GM12878 (cell line): Measurements from ENCODE around the gene CCDC106. TPM values are rescaled to one million over a fixed set of nuclear protein-coding genes. Genes with fewer than 3 reads are reported as not detected.

Experiments used
- ATAC-seq: fragments of 200-7000 bp; cut with Tn5 transposase; 3 replicates; pipeline ENCODE4 v1.9.1; 2020; ENCODE audit warnings: mild to moderate bottlenecking, moderate library complexity
- BruUV-seq: library from RNA; stranded (reverse); fragments of 400-500 nt; replicated peaks from 2 replicates; lab custom pipeline; 2021; lab: Mats Ljungman, UMichigan
- CTCF ChIA-PET: fragments of 300-600 bp; sonication (Branson Sonifier 250); formaldehyde crosslinking; extraction: SDS; loops from one replicate; lab custom pipeline; 2021; ENCODE audit warnings: inconsistent platforms; lab: Yijun Ruan, JAX
- POLR2A ChIA-PET: fragments of 350-600 bp; formaldehyde crosslinking; extraction: SDS; loops from one replicate; lab custom pipeline; 2021; ENCODE audit warnings: inconsistent platforms; lab: Charles Lee
- RAD21 ChIA-PET: fragments of 300-600 bp; sonication (Branson Sonifier 250); formaldehyde crosslinking; loops from one replicate; lab custom pipeline; 2023; ENCODE audit warnings: antibody characterized with exemption; ENCODE audit not compliant: unreplicated experiment; lab: Charles Lee
- SMC1A ChIA-PET: fragments of 300-600 bp; sonication (Branson Sonifier 250); formaldehyde crosslinking; loops from one replicate; lab custom pipeline; 2023; ENCODE audit not compliant: unreplicated experiment, uncharacterized antibody; lab: Charles Lee
- DNase-seq: peaks from one replicate; pipeline ENCODE4 v3.0.0-alpha.2; 2011; ENCODE audit warnings: low read depth, low spot score
- FAIRE-seq: peaks from 3 replicates; lab custom pipeline; 2011; peaks lifted over from hg19 to GRCh38; lab: Jason Lieb, UNC
- H2AFZ ChIP-seq: 2 replicates; pipeline ENCODE4 v1.6.0; 2011; ENCODE audit warnings: low read depth, low read length, control low read depth; ENCODE audit not compliant: control insufficient read depth
- H3K27ac ChIP-seq: 2 replicates; pipeline ENCODE4 v1.5.1; 2011; ENCODE audit warnings: control low read depth; ENCODE audit not compliant: control insufficient read depth, insufficient read depth
- H3K27me3 ChIP-seq, 2 experiments: replicated peaks in 1 of 2; 2 replicates each; pipeline versions ENCODE4 v1.6.0 to v1.6.1; 2011; ENCODE audit warnings: low read length in 1 of 2; ENCODE audit not compliant: control insufficient read depth in 2 of 2, insufficient read depth in 2 of 2
- H3K36me3 ChIP-seq, 2 experiments: 2 replicates each; pipeline ENCODE4 v1.5.1; 2011; ENCODE audit warnings: low read length in 1 of 2; ENCODE audit not compliant: control insufficient read depth in 2 of 2, insufficient read depth in 2 of 2
- H3K4me1 ChIP-seq: 2 replicates; pipeline ENCODE4 v1.6.1; 2011; ENCODE audit warnings: mild to moderate bottlenecking, low read length, moderate library complexity, mixed read lengths; ENCODE audit not compliant: control insufficient read depth, insufficient read depth
- H3K4me2 ChIP-seq: 2 replicates; pipeline ENCODE4 v1.6.0; 2011; ENCODE audit warnings: control low read depth; ENCODE audit not compliant: control insufficient read depth, insufficient read depth
- H3K4me3 ChIP-seq: fragments of 200-600 bp; sonication (generic); 2 replicates; pipeline ENCODE4 v1.5.1; 2016
- H3K79me2 ChIP-seq: 2 replicates; pipeline ENCODE4 v1.6.0; 2011; ENCODE audit warnings: low read length; ENCODE audit not compliant: control insufficient read depth, insufficient read depth
- H3K9ac ChIP-seq: 2 replicates; pipeline ENCODE4 v1.8.0; 2011; ENCODE audit warnings: low read length, control low read depth, mixed read lengths; ENCODE audit not compliant: control insufficient read depth, insufficient read depth
- H3K9me3 ChIP-seq: replicated peaks from 3 replicates; pipeline ENCODE4 v1.5.1; 2011; ENCODE audit warnings: mild to moderate bottlenecking, low read length; ENCODE audit not compliant: control insufficient read depth, insufficient read depth
- H4K20me1 ChIP-seq: 2 replicates; pipeline ENCODE4 v1.6.0; 2011; ENCODE audit not compliant: control insufficient read depth, insufficient read depth
- CHD4 ChIP-seq: fragments of 200-600 bp; sonication (generic); IDR thresholded peaks from 2 replicates; pipeline ENCODE4 v1.6.1; 2016; ENCODE audit warnings: mild to moderate bottlenecking
- MEF2B ChIP-seq: fragments of 450-650 bp; IDR thresholded peaks from 2 replicates; pipeline ENCODE4 v1.6.1; 2018; ENCODE audit warnings: mild to moderate bottlenecking, moderate library complexity; ENCODE audit not compliant: partially characterized antibody, poor library complexity, severe bottlenecking
- PRDM15 ChIP-seq: fragments of 450-650 bp; formaldehyde crosslinking; IDR thresholded peaks from 2 replicates; pipeline ENCODE4 v1.4.0; 2020; ENCODE audit warnings: mild to moderate bottlenecking, moderate library complexity
- TCF7 ChIP-seq: IDR thresholded peaks from 2 replicates; pipeline ENCODE4 v1.6.1; 2014; ENCODE audit warnings: antibody characterized with exemption, borderline replicate concordance
- ZNF274 ChIP-seq: IDR thresholded peaks from one replicate; pipeline ENCODE4 v1.8.0; 2011; ENCODE audit not compliant: insufficient read length, insufficient read depth
- WGBS: methylation state at CpG from one replicate; pipeline ENCODE4 v1.1.6; 2016; ENCODE audit warnings: low lambda C conversion rate; ENCODE audit not compliant: insufficient replicate concordance, insufficient coverage; ENCODE audit errors: missing lambda C conversion rate; 5-methylcytosine and 5-hydroxymethylcytosine counted together
- in situ Hi-C: fragments of 300-500 bp; cut with MboI; formaldehyde crosslinking; loops from 9 replicates; pipeline ENCODE4 v1.14.3; 2018; ENCODE audit warnings: mixed read lengths
- intact Hi-C: fragments of 100-400 bp; cut with micrococcal nuclease; formaldehyde crosslinking; loops from one replicate; pipeline ENCODE4 v1.14.2; 2022; ENCODE audit not compliant: unreplicated experiment
- polyA plus RNA-seq, 11 experiments: library from polyadenylated mRNA; depleted of rRNA in 4 of 11; unstranded in 6 of 11; stranded (reverse) in 5 of 11; fragments of >200 nt; fragmentation: Nextera tagmentation in 4 of 11; fragmentation: Illumina TruSeq in 1 of 11; extraction: Ambion mirVana in 4 of 11; extraction: Trizol in 1 of 11; gene quantifications; 1 replicate in 1 of 11; 2 replicates in 10 of 11; pipeline versions ENCODE4 v1.2.1 to v1.2.3, GENCODE V29; 2011 to 2016; ENCODE audit warnings: inconsistent platforms in 2 of 11, missing spikeins in 2 of 11, low read depth in 1 of 11
- total RNA-seq, 4 experiments: library from RNA; depleted of rRNA in 3 of 4; stranded (reverse); fragments of >200 nt in 3 of 4; fragmentation: Illumina TruSeq in 1 of 4; extraction: Trizol in 1 of 4; gene quantifications; 2 replicates each; pipeline versions ENCODE4 v1.2.1 to v1.2.3, GENCODE V29; 2013 to 2021
- TF ChIP-seq, protein P1 (sequence below): fragments of 450-650 bp; IDR thresholded peaks from 2 replicates; pipeline ENCODE4 v1.6.1; 2016; ENCODE audit warnings: mild to moderate bottlenecking
- TF ChIP-seq, protein P2 (sequence below): IDR thresholded peaks from 2 replicates; pipeline ENCODE4 v1.6.1; 2012; ENCODE audit warnings: low read length, inconsistent platforms

Gene CCDC106
- total and polyA plus RNA-seq, 10 of the 15 experiments (the other 5 are each of a cell fraction or from before 2014, with no cell fraction given) = 0.04 to 35.9 (median 19.8) TPM

- ChIA-PET RAD21 (no interaction called here), POLR2A (no interaction called here), CTCF (no interaction called here), SMC1A (no interaction called here)
- no TSS peak for BruUV-seq
- TF ChIP-seq MEF2B (no peak), TCF7 (no peak), CHD4 (no peak), PRDM15 (CRISPR knock-in tag) (no peak), ZNF274 (no peak)
- TF ChIP-seq, protein P1, sequence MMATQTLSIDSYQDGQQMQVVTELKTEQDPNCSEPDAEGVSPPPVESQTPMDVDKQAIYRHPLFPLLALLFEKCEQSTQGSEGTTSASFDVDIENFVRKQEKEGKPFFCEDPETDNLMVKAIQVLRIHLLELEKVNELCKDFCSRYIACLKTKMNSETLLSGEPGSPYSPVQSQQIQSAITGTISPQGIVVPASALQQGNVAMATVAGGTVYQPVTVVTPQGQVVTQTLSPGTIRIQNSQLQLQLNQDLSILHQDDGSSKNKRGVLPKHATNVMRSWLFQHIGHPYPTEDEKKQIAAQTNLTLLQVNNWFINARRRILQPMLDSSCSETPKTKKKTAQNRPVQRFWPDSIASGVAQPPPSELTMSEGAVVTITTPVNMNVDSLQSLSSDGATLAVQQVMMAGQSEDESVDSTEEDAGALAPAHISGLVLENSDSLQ = no peak
- TF ChIP-seq, protein P2, sequence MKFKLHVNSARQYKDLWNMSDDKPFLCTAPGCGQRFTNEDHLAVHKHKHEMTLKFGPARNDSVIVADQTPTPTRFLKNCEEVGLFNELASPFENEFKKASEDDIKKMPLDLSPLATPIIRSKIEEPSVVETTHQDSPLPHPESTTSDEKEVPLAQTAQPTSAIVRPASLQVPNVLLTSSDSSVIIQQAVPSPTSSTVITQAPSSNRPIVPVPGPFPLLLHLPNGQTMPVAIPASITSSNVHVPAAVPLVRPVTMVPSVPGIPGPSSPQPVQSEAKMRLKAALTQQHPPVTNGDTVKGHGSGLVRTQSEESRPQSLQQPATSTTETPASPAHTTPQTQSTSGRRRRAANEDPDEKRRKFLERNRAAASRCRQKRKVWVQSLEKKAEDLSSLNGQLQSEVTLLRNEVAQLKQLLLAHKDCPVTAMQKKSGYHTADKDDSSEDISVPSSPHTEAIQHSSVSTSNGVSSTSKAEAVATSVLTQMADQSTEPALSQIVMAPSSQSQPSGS = no peak
- Histone ChIP-seq H3K9ac (no peak overlapping the region), H4K20me1 (no peaks in the 10 kb centered on the region), H2AFZ (no peak overlapping the region), H3K4me2 (no peak overlapping the region), H3K9me3 (no peaks in the 10 kb centered on the region), H3K4me3 (no peak overlapping the region), H3K4me1 (no peaks in the 10 kb centered on the region), H3K27me3 (no peaks in the 10 kb centered on the region), H3K36me3 (peaks cover 6 to 7% of the 10 kb centered on the region in 2 experiments; a peak in 2 of 4 replicates), H3K27ac (no peak overlapping the region), H3K79me2 (no peaks in the 10 kb centered on the region)
- ATAC-seq = no peak
- FAIRE-seq = no peak
- intact Hi-C loops = no loop called here
- DNase-seq = no peak
- WGBS = 98% methylated on average over 17 of the region's 17 CpGs
- in situ Hi-C loops = no loop called here
These were observed 50.2 kb downstream of the CCDC106 start for GRCh38 chr19:55698256-55698655.
